ELF-1 (cell line): ENCODE measurements around the gene PHGDH.

Experiments
- DNase-seq: peaks from one replicate; pipeline ENCODE4 v3.0.0-alpha.2; 2016; ENCODE audit warnings: low read depth, low spot score

The PHGDH gene

GRCh38 chr1:119787776-119788175 lies 76.0 kb downstream of the PHGDH start:
- DNase-seq: no peak

- no peak for DNase-seq
Observed at GRCh38 chr1:119790451-119791198, 78.9 kb downstream of the PHGDH start.

- no peak for DNase-seq
Observed at GRCh38 chr1:119791377-119791776, 79.6 kb downstream of the PHGDH start.
